IPS-18a (cell line): ENCODE measurements around the gene SFXN2.

Experiments used
- H3K27ac ChIP-seq: one replicate; pipeline ENCODE4 v1.5.1; 2013; ENCODE audit warnings: low read length
- H3K27me3 ChIP-seq: one replicate; pipeline ENCODE4 v1.6.1; 2013; ENCODE audit warnings: mild to moderate bottlenecking, low read length; ENCODE audit not compliant: control insufficient read depth, insufficient read depth
- H3K36me3 ChIP-seq: one replicate; pipeline ENCODE4 v1.6.1; 2013; ENCODE audit warnings: low read depth, low read length; ENCODE audit not compliant: control insufficient read depth
- H3K4me1 ChIP-seq: one replicate; pipeline ENCODE4 v1.6.1; 2013; ENCODE audit warnings: low read depth, low read length; ENCODE audit not compliant: control insufficient read depth
- H3K4me3 ChIP-seq: one replicate; pipeline ENCODE4 v1.5.1; 2013; ENCODE audit warnings: low read length
- H3K9ac ChIP-seq: one replicate; pipeline ENCODE4 v1.6.1; 2013; ENCODE audit warnings: mild to moderate bottlenecking, low read length, moderate library complexity
- H3K9me3 ChIP-seq: one replicate; pipeline ENCODE4 v1.6.1; 2013; ENCODE audit warnings: low read depth, low read length; ENCODE audit not compliant: control insufficient read depth

Gene SFXN2

DNA sequence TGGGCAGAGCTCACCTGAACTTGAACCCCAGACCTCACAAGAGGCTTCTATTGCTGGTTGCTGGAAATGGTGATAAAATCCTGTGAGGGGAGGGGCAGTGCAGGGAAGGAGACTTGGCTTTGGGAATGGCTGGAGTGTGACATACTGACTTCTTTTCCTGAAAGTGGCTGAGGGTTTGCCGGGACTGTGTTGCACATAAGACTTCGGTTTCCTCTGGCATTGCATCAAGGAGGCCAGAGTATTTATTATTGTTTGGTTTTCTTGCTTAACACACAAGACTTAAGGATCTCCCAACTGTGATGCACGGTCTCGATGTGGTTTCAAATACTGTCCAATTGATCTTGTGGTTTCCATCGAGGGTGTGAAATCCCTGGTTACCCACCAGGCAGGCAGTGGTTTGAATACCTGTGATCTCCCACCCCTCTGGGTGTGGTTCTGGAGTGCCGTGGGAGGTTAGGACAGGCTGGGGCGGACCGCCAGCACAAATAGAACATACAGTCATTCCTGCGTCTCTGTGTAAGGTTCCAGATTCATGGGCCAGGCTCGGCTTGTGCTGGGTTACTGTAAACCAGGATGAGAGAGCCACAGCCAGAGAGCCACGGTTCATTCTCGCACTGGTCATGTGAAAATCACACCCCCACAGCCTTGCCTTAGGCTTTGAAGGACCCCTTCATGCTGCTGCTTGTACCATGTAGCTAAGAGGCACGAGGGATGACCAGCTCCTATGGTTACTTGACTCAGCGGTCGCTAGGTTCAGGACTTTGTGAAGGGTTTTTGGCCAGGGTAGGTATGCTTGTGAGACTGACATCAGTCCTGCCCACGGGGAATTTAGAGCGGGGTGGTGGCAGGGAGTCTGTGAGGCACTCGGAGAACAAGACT, 68.5 kb downstream of the SFXN2 start:
- H3K4me1 ChIP-seq: peaks cover 10% of the 10 kb centered on the region

DNA sequence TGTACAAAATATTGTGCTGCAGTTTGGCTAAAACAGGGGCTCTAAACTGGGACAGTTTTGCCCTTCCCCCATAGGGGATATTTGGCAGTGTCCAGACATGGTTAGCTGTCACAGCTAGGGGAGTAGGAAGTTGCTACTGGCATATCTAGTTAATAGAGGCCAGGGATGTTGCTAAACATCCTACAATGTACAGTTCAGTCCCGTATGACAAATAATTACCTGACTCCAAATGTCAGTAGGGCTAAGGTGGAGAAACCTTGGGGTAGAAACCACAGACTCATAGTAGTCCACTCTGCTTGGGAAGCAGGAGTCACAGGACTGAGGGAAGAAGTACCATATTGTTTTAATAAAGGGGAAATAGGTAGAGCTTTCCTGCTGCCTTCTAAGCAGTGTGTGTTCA, 69.1 kb downstream of the SFXN2 start:
- H3K4me3 ChIP-seq: no peak overlapping the region
- no peaks in the 10 kb centered on the region for H3K9me3 ChIP-seq
- no peaks in the 10 kb centered on the region for H3K36me3 ChIP-seq
- H3K27me3 ChIP-seq: no peaks in the 10 kb centered on the region
- peaks cover 5% of the 10 kb centered on the region for H3K4me1 ChIP-seq
- no peak overlapping the region for H3K27ac ChIP-seq
- no peak overlapping the region for H3K9ac ChIP-seq

More for the DNA sequence above, 68.5 kb downstream of the SFXN2 start:
- Histone ChIP-seq H3K36me3 (no peaks in the 10 kb centered on the region), H3K27ac (no peak overlapping the region), H3K9me3 (no peaks in the 10 kb centered on the region), H3K4me3 (no peak overlapping the region), H3K9ac (no peak overlapping the region), H3K27me3 (no peaks in the 10 kb centered on the region)

DNA sequence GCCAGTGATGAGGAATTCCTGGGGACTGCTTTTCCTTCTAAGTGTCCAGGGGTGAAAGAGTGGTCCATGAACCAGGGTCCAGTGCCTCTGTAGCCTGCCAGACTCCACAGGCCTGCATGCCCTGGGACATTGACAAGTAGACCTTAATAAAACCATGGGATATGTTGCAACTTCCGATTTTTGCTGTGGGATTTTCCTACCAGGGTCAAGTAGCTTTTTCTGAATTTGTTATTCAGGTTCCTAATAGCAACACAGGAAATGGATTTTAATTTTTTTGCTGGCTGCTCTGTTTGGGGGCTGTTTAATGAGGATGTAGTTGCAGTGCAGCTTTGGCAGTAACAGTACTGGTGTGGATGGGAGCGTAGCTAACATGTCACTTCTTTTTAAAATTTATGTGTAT, 71.4 kb downstream of the SFXN2 start:
- Histone ChIP-seq H3K27ac (no peak overlapping the region), H3K4me3 (no peak overlapping the region), H3K4me1 (peaks cover 2% of the 10 kb centered on the region), H3K9me3 (no peaks in the 10 kb centered on the region), H3K36me3 (no peaks in the 10 kb centered on the region), H3K27me3 (no peaks in the 10 kb centered on the region), H3K9ac (no peak overlapping the region)

DNA sequence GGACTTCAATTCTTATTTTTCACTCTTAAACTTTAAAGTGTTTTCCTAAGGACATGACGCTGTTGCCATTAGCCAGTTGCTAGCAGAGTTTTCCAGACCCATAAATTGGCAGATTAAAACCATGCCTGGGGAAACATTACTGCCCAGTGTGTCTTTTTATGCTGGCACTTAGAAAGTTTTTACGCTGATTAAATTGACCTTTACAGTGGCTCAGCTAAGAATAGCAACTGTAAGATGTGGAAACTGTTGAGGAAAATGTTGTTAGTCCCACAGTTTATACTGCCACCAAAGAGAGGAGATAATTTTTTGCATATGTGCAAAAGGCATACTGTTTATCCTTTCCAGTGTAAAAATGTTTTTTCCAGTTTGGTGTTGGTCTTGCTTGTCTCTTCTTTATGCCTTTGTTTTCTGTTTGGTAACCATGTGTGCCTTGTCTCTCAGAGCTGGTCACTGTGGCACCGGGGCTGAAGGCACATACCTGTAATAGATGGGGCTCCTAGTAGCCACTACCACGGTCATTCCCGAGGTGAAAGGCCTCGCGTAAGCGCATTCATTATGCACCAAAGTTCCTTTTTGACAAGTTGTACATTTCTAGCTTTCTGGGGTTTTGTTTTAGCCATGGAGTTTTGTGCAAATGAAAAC, 77.4 kb downstream of the SFXN2 start:
- Histone ChIP-seq H3K27ac (no peak overlapping the region), H3K36me3 (no peaks in the 10 kb centered on the region), H3K9me3 (no peaks in the 10 kb centered on the region), H3K9ac (no peak overlapping the region), H3K4me1 (peaks cover 1% of the 10 kb centered on the region), H3K4me3 (no peak overlapping the region), H3K27me3 (no peaks in the 10 kb centered on the region)
